AG10803 (cell line): ENCODE results near the gene AFF3.
A peak's percentile ranks its signal among the peaks of the same experiment; 100 is the strongest.

Source experiments
- DNase-seq: peaks from one replicate; pipeline ENCODE4 v3.0.0; 2010; ENCODE audit warnings: low read depth
- H3K4me3 ChIP-seq: 2 replicates; pipeline ENCODE4 v1.5.1; 2011; ENCODE audit warnings: mild to moderate bottlenecking, low read length, control low read depth
- CTCF ChIP-seq: conservative IDR thresholded peaks from 2 replicates; pipeline ENCODE4 v1.5.1; 2011; ENCODE audit warnings: mild to moderate bottlenecking, low read length, control low read depth, inconsistent platforms

The AFF3 gene

GRCh38 chr2:100142393-100142792 lies at the start of gene AFF3:
TSS of gene AFF3 (minus strand) at chr2:100142590. CDS start at chr2:100104454, 38,136 bp downstream.
- TF ChIP-seq CTCF = no peak
- no peak for DNase-seq
- H3K4me3 ChIP-seq = no peak within 1 kb of the TSS

GRCh38 chr2:100189387-100189786 lies 47.0 kb upstream of the AFF3 start:
- no peak overlapping the region for H3K4me3 ChIP-seq
- DNase-seq = no peak
- no peak for TF ChIP-seq CTCF

GRCh38 chr2:100188326-100188725 lies 45.9 kb upstream of the AFF3 start:
- no peak overlapping the region for H3K4me3 ChIP-seq
- no peak for DNase-seq
- TF ChIP-seq CTCF = no peak

GRCh38 chr2:100186126-100186525 lies 43.7 kb upstream of the AFF3 start:
- no peak for DNase-seq
- TF ChIP-seq CTCF = no peak
- no peak overlapping the region for H3K4me3 ChIP-seq

- H3K4me3 ChIP-seq = no peak overlapping the region
- TF ChIP-seq CTCF = no peak
- DNase-seq = no peak
Observed at GRCh38 chr2:100185516-100185915, 43.1 kb upstream of the AFF3 start.

GRCh38 chr2:100185105-100185504 lies 42.7 kb upstream of the AFF3 start:
- no peak for DNase-seq
- no peak overlapping the region for H3K4me3 ChIP-seq
- no peak for TF ChIP-seq CTCF

- H3K4me3 ChIP-seq = no peak overlapping the region
- no peak for TF ChIP-seq CTCF
Observed at GRCh38 chr2:100184055-100184737, 41.8 kb upstream of the AFF3 start.

More at GRCh38 chr2:100184055-100184737, 41.8 kb upstream of the AFF3 start:
- peak; percentile 25 for DNase-seq
